ENCODE results near the gene ANG. TPM values are rescaled to one million over a fixed set of nuclear protein-coding genes. Genes with fewer than 3 reads are reported as not detected.

The ANG gene
- total RNA-seq, 4 donors from 2014 or later: 13.7 to 30.6 (median 19.8) TPM

DNA sequence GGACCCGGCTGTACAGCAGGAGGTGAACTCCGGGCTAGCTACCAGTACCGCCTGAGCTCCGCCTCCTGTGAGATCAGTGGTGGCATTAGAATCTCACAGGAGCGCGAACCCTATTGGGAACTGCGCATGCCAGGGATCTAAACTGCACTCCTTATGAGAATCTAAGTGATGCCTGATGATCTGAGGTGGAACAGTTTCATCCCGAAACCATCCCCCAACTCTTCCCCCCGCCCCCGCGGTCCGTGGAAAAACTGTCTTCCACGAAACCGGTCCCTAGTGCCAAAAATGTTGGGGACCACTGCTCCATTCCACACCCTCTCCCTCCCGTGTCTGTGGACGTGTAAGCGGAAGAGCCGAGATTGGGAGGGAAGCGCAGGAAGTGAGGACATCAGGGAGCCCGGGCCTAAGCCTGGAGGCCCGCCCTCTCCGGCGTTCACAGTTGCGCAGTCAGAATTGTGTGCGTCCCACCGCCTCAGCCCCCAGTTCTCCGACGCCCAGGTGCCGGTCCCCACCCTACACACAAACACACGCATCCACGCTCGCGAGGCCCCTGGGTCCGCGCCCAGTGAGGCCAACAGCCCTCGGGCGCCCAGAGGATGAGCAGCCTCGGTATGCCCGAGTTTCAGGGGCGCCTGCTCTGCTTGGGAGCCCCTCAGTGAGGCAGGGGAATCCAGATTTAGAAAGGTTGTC, 6.0 kb upstream of the ANG start:
- intact Hi-C loops (cut with DNase I): loop anchor here (2.0 to 10.0 kb wide), 4 partner anchors 222 to 702 kb away; partner anchors contain the start of genes CCNB1IP1, PIP4P1, SUPT16H and TEP1
- no peaks in the 10 kb centered on the region for H3K36me3 ChIP-seq
- 0% methylated on average over 14 of the region's 40 CpGs for WGBS
- peak; percentile 95 for DNase-seq (ENCODE audit: extremely low spot score)
- no peaks in the 10 kb centered on the region for H3K27me3 ChIP-seq
- no peaks in the 10 kb centered on the region for H3K9me3 ChIP-seq
- H3K4me3 ChIP-seq: peak overlapping the region; percentile 69 to 94 (median 82)
- peak overlapping the region; percentile 99 to 100 (median 100) for H3K27ac ChIP-seq (replicated peaks in 1 of 4)
- TF ChIP-seq POLR2A (IDR thresholded peaks at IDR 0.05; ENCODE audit: low read depth) (peak; percentile 88), EP300 (IDR thresholded peaks at IDR 0.05) (no peak), POLR2AphosphoS5 (IDR thresholded peaks at IDR 0.05) (peak; percentile 96 to 99)
- peaks cover 15 to 56% (median 48%) of the 10 kb centered on the region in 4 donors for H3K4me1 ChIP-seq

DNA sequence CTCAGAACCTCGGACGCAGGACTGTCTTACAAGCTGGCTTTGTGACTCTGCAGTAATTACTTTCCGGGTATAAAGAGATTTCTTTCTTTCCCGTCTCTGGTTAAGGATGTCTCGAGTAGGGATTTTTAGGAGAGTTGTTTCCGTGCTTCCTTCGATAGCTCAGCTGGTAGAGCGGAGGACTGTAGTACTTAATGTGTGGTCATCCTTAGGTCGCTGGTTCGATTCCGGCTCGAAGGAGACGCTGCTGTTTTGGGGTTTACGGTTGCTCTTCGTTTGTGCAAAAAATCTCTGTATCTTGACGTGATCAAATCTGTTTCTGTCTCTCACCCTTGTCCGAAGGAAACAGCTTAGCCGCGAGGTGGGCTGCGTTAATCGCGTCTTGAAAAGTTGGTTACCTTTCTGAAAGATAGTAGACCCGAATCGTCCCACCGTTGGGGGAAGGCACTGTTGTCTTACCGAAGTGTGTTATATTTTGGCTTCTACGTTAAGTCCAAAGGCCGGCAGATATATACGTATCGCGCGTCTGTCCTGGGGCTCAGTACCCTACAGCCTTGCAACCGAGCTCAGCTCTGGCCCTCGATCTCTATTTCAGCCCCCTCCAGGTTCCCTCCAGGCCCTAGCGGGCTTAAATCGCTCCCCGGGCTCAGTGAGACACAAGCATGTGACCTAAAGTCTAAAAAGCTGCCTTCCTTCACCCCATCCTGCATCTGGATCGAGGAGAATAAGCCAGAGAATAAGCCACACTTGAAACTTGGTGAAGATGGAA, 5.3 kb upstream of the ANG start:
- intact Hi-C loops (cut with DNase I): loop anchor here (2.0 to 10.0 kb wide), 4 partner anchors 223 to 701 kb away; partner anchors contain the start of genes CCNB1IP1, PIP4P1, SUPT16H and TEP1
- Histone ChIP-seq H3K27me3 (no peaks in the 10 kb centered on the region), H3K4me1 (peaks cover 15 to 63% (median 54%) of the 10 kb centered on the region in 4 donors), H3K36me3 (no peaks in the 10 kb centered on the region), H3K27ac (replicated peaks in 1 of 4) (peak overlapping the region; percentile 99 to 100 (median 100)), H3K4me3 (peak overlapping the region; percentile 69 to 94 (median 82)), H3K9me3 (no peaks in the 10 kb centered on the region)
- TF ChIP-seq POLR2A (IDR thresholded peaks at IDR 0.05; ENCODE audit: low read depth) (no peak), EP300 (IDR thresholded peaks at IDR 0.05) (no peak), POLR2AphosphoS5 (IDR thresholded peaks at IDR 0.05) (no peak)
- TF ChIP-seq, protein P1, sequence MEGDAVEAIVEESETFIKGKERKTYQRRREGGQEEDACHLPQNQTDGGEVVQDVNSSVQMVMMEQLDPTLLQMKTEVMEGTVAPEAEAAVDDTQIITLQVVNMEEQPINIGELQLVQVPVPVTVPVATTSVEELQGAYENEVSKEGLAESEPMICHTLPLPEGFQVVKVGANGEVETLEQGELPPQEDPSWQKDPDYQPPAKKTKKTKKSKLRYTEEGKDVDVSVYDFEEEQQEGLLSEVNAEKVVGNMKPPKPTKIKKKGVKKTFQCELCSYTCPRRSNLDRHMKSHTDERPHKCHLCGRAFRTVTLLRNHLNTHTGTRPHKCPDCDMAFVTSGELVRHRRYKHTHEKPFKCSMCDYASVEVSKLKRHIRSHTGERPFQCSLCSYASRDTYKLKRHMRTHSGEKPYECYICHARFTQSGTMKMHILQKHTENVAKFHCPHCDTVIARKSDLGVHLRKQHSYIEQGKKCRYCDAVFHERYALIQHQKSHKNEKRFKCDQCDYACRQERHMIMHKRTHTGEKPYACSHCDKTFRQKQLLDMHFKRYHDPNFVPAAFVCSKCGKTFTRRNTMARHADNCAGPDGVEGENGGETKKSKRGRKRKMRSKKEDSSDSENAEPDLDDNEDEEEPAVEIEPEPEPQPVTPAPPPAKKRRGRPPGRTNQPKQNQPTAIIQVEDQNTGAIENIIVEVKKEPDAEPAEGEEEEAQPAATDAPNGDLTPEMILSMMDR (IDR thresholded peaks at IDR 0.05): no peak
- peak; percentile 94 for DNase-seq (ENCODE audit: extremely low spot score)
- under 1% methylated on average over 33 of the region's 38 CpGs for WGBS

DNA sequence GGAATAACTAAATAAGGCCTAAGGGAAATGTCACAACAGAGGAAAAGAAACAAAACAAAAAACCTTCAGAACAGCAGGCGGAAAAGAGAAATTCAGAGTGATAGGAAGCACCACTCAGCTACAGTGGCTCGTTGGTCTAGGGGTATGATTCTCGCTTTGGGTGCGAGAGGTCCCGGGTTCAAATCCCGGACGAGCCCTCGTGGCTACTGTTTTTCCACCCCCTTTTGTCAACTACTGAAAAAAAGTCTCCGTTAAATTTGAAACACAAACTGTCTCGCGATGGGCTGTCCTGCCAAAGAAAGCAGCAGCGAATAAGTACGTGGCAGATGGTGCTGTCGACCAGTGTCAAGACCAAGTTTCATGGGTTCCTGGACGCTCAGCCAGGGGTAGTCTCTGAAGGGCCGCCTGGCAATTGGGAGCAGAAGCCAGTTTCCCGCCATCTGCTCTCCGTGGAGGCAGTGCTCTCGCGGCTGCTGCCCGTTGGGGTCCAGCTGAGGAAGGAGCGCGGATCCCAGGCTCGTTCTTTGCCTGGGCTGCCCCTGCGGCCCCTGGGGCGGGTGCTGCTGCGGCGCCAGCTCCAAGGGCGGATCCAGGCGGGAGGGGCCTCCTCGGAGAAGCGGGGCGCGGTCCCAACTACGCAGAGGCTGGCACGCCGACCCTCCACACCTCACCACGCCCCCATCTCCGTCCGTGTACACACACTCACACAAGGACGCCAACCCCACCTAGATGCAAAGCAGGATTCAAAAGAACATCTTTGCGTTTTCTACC, 4.5 kb upstream of the ANG start, which contains the start of gene RNASE4:
Gene RNASE4, plus strand, starts transcription at position 670 of the 771 bp plus-strand sequence. CDS start 14,812 bp downstream, outside the sequence.
- intact Hi-C loops (cut with DNase I): loop anchor here (2.0 to 10.0 kb wide), 5 partner anchors 71 to 701 kb away; partner anchors contain the start of genes CCNB1IP1, PIP4P1, SUPT16H and TEP1
- DNase-seq (ENCODE audit: extremely low spot score): peak; percentile 96
- TF ChIP-seq EP300 (IDR thresholded peaks at IDR 0.05) (no peak), POLR2A (IDR thresholded peaks at IDR 0.05; ENCODE audit: low read depth) (peak; percentile 42), POLR2AphosphoS5 (IDR thresholded peaks at IDR 0.05) (peak; percentile 52 to 91)
- TF ChIP-seq, protein P1 (IDR thresholded peaks at IDR 0.05): no peak
- WGBS: 0% methylated on average over 16 of the region's 42 CpGs
- Histone ChIP-seq H3K4me3 (peak within 1 kb of the TSS; percentile 69 to 94 (median 82)), H3K27me3 (no peaks in the 10 kb centered on the region), H3K9me3 (no peaks in the 10 kb centered on the region), H3K36me3 (peaks cover 0 to 3% (median 0%) of the 10 kb centered on the region in 4 donors), H3K27ac (replicated peaks in 1 of 4) (peak within 1 kb of the TSS; percentile 99 to 100 (median 100)), H3K4me1 (peaks cover 15 to 70% (median 57%) of the 10 kb centered on the region in 4 donors)

DNA sequence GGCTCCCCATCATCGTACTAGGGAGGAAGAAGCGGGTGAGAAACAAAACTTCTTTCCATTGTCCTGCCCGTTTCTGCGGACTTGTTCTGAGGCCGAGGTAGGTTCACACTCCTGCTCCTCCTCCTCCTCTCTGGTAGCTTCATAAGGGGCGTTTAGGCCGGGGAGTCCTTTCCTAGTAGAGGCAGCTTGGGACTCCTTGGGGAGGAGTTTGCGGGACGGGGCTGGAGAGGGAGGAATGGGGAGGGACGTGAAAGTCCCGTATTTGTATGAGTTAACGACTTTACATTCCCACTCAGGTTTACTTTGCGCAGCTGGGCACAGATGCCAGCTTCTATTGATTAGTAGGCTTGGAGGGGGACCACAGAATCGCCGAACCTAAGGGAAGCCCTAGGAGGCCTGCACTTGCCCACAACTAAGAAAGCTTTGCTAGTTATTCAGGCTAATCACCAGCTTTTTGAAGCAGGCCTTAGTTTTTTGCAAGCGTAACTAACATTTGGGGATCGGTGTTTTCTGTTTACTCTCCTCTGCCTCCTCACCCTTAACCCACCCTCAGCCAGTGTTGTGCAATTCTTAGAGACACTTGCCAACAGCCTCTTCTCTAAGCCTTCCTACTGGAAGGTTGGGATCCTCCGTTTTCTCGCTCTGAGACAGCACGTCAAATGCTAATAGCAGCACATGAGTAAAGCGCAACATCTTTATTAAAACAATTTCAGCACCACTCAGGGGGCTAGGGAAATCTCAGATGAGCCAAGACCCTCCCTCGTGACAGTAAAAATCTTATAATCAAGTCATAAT, 3.7 kb upstream of the ANG start:
- Histone ChIP-seq H3K4me3 (peak overlapping the region; percentile 69 to 94 (median 82)), H3K27me3 (no peaks in the 10 kb centered on the region), H3K27ac (replicated peaks in 1 of 4) (peak overlapping the region; percentile 99 to 100 (median 100)), H3K4me1 (peaks cover 15 to 65% (median 57%) of the 10 kb centered on the region in 4 donors), H3K9me3 (no peaks in the 10 kb centered on the region), H3K36me3 (peaks cover 0 to 7% (median 0%) of the 10 kb centered on the region in 4 donors)
- DNase-seq (ENCODE audit: extremely low spot score): no peak
- 12% methylated on average over 22 of the region's 22 CpGs for WGBS
- TF ChIP-seq POLR2A (IDR thresholded peaks at IDR 0.05; ENCODE audit: low read depth): no peak
- peak; percentile 18 to 19 for TF ChIP-seq POLR2AphosphoS5 (IDR thresholded peaks at IDR 0.05)
- intact Hi-C loops (cut with DNase I): loop anchor here (2.0 to 10.0 kb wide), 4 partner anchors 72 to 700 kb away; partner anchors contain the start of genes CCNB1IP1, SUPT16H and TEP1
